Fibroblast of mammary gland (primary cell): Measurements from ENCODE around the gene LHFPL2.

Experiments
- DNase-seq: peaks from one replicate; pipeline ENCODE4 v3.0.0-alpha.2; 2010; ENCODE audit warnings: low read depth
- H3K4me3 ChIP-seq: 2 replicates; pipeline ENCODE4 v1.5.1; 2011; ENCODE audit warnings: low read depth, mild to moderate bottlenecking, low read length, moderate library complexity; ENCODE audit not compliant: control insufficient read depth
- CTCF ChIP-seq: conservative IDR thresholded peaks from 2 replicates; pipeline ENCODE4 v1.5.1; 2011; ENCODE audit warnings: low read depth, low read length, inconsistent platforms; ENCODE audit not compliant: control insufficient read depth, insufficient read depth

LHFPL2 gene

GRCh38 chr5:78568676-78569075, 79.9 kb downstream of the LHFPL2 start:
- DNase-seq = no peak
- no peak for TF ChIP-seq CTCF
- no peak overlapping the region for H3K4me3 ChIP-seq

- H3K4me3 ChIP-seq = no peak overlapping the region
- no peak for DNase-seq
- no peak for TF ChIP-seq CTCF
Measured at GRCh38 chr5:78568212-78568611, 80.4 kb downstream of the LHFPL2 start.

- DNase-seq = no peak
- no peak overlapping the region for H3K4me3 ChIP-seq
- no peak for TF ChIP-seq CTCF
Measured at GRCh38 chr5:78567617-78568016, 81.0 kb downstream of the LHFPL2 start.

- no peak for TF ChIP-seq CTCF
- peak; percentile 64 for DNase-seq
- H3K4me3 ChIP-seq = no peak overlapping the region
Measured at GRCh38 chr5:78566747-78567425, 81.7 kb downstream of the LHFPL2 start.

GRCh38 chr5:78565395-78565794, 83.2 kb downstream of the LHFPL2 start:
- TF ChIP-seq CTCF = no peak
- no peak for DNase-seq
- no peak overlapping the region for H3K4me3 ChIP-seq

GRCh38 chr5:78563621-78564020, 85.0 kb downstream of the LHFPL2 start:
- no peak for DNase-seq
- no peak for TF ChIP-seq CTCF

More at GRCh38 chr5:78563621-78564020, 85.0 kb downstream of the LHFPL2 start:
- no peak overlapping the region for H3K4me3 ChIP-seq
